AG04450 (cell line): ENCODE measurements around the gene SRD5A2. TPM values are rescaled to one million over a fixed set of nuclear protein-coding genes. Genes with fewer than 3 reads are reported as not detected.

Source experiments
- CTCF ChIA-PET: fragments of 300-600, 350-600 bp; formaldehyde crosslinking; extraction: SDS; loops from one replicate; lab custom pipeline; 2022; ENCODE audit warnings: antibody characterized with exemption, inconsistent platforms; lab: Charles Lee
- POLR2A ChIA-PET: fragments of 350-600 bp; formaldehyde crosslinking; extraction: SDS; loops from one replicate; lab custom pipeline; 2021; ENCODE audit warnings: antibody characterized with exemption, inconsistent platforms; lab: Yijun Ruan, JAX
- DNase-seq: peaks from one replicate; pipeline ENCODE4 v3.0.0-alpha.2; 2011; ENCODE audit warnings: low read depth, low spot score
- H3K27ac ChIP-seq: one replicate; pipeline ENCODE4 v1.5.1; 2012; ENCODE audit warnings: low read depth, low read length, control low read depth
- H3K27me3 ChIP-seq: one replicate; pipeline ENCODE4 v1.6.0; 2012; ENCODE audit warnings: low read length; ENCODE audit not compliant: control insufficient read depth, insufficient read depth
- H3K4me3 ChIP-seq: 2 replicates; pipeline ENCODE4 v1.5.1; 2011; ENCODE audit warnings: mild to moderate bottlenecking, low read depth, low read length, control low read depth
- H3K9me3 ChIP-seq: 2 replicates; pipeline ENCODE4 v1.5.1; 2012; ENCODE audit warnings: low read length; ENCODE audit not compliant: control insufficient read depth, insufficient read depth
- CTCF ChIP-seq: IDR thresholded peaks from 2 replicates; pipeline ENCODE4 v1.5.1; 2011; ENCODE audit warnings: low read depth, low read length, control low read depth, inconsistent platforms
- polyA plus RNA-seq: library from polyadenylated mRNA; depleted of rRNA; stranded (reverse); fragments of >200 nt; gene quantifications from 2 replicates; pipeline ENCODE4 v1.2.3, GENCODE V29; 2011

The SRD5A2 gene
- polyA plus RNA-seq, 1 experiment: not detected

- Histone ChIP-seq H3K27me3 (peaks cover 23% of the 10 kb centered on the region), H3K9me3 (no peaks in the 10 kb centered on the region; the same call in 1 of the 2 replicates), H3K27ac (no peak overlapping the region), H3K4me3 (no peak overlapping the region)
- DNase-seq: no peak
- CTCF ChIA-PET: no interaction called here
- POLR2A ChIA-PET: no interaction called here
- no peak for TF ChIP-seq CTCF
Observed at GRCh38 chr2:31579996-31580320, 780 bp downstream of the SRD5A2 start.

- POLR2A ChIA-PET: no interaction called here
- no peak for TF ChIP-seq CTCF
Observed at GRCh38 chr2:31578316-31578715, 2.4 kb downstream of the SRD5A2 start.

GRCh38 chr2:31577143-31577542, 3.6 kb downstream of the SRD5A2 start:
- ChIA-PET POLR2A (no interaction called here), CTCF (no interaction called here)
- TF ChIP-seq CTCF: no peak
- no peak overlapping the region for H3K4me3 ChIP-seq
- H3K27ac ChIP-seq: no peak overlapping the region
- no peaks in the 10 kb centered on the region; the same call in 1 of the 2 replicates for H3K9me3 ChIP-seq
- no peak for DNase-seq
- peaks cover 23% of the 10 kb centered on the region for H3K27me3 ChIP-seq

More at GRCh38 chr2:31578316-31578715, 2.4 kb downstream of the SRD5A2 start:
- CTCF ChIA-PET: no interaction called here
- Histone ChIP-seq H3K27me3 (peaks cover 23% of the 10 kb centered on the region), H3K9me3 (no peaks in the 10 kb centered on the region; the same call in 1 of the 2 replicates), H3K27ac (no peak overlapping the region), H3K4me3 (no peak overlapping the region)
- DNase-seq: no peak

- POLR2A ChIA-PET: no interaction called here
- no peaks in the 10 kb centered on the region; the same call in 1 of the 2 replicates for H3K9me3 ChIP-seq
- H3K27me3 ChIP-seq: no peaks in the 10 kb centered on the region
- no peak overlapping the region for H3K27ac ChIP-seq
- no peak overlapping the region for H3K4me3 ChIP-seq
- no peak for DNase-seq
- CTCF ChIA-PET: no interaction called here
- no peak for TF ChIP-seq CTCF
Observed at GRCh38 chr2:31568585-31569201, 12.0 kb downstream of the SRD5A2 start.

- H3K4me3 ChIP-seq: no peak overlapping the region
- DNase-seq: no peak
- ChIA-PET POLR2A (no interaction called here), CTCF (no interaction called here)
- H3K9me3 ChIP-seq: no peaks in the 10 kb centered on the region; the same call in 1 of the 2 replicates
- no peaks in the 10 kb centered on the region for H3K27me3 ChIP-seq
- TF ChIP-seq CTCF: no peak
- H3K27ac ChIP-seq: no peak overlapping the region
Observed at GRCh38 chr2:31567679-31568078, 13.1 kb downstream of the SRD5A2 start.
